Thyroid gland (tissue), 4 donors: ENCODE results near the gene GRB2.

Source experiments
- POLR2A ChIP-seq, 2 donors: fragments of 450-650 bp; IDR thresholded peaks; one replicate each; pipeline ENCODE4 v1.6.1; 2017; ENCODE audit warnings: antibody characterized with exemption in 2 of 2, mild to moderate bottlenecking in 2 of 2, moderate library complexity in 1 of 2
- TF ChIP-seq, protein P1 (sequence below), 6 experiments: fragments of 200-600 bp in 3 of 6; fragments of 450-650 bp in 3 of 6; sonication (generic) in 3 of 6; IDR thresholded peaks; one replicate each; pipeline ENCODE4 v1.5.1; 2016 to 2019; ENCODE audit warnings: antibody characterized with exemption in 6 of 6, mild to moderate bottlenecking in 2 of 6, inconsistent platforms in 1 of 6, moderate library complexity in 1 of 6

DNA sequence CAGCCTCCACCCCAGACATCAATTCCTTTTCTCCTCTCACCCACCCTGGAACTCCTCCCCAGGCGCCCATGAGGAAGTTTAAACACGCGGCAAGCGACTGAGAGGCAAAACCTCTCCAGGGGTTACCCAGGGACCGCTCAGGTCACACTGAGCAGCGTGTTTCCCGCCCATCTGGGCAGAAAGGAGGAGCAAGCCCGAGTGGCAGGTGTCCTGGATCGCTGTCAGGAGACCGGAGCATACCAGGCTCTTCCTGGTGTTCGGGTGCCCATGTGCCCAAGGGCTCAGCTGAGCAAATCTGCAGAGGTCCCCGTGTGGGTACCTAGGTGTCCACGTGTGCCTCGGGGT, 116.7 kb downstream of the GRB2 start:
- TF ChIP-seq, protein P1, sequence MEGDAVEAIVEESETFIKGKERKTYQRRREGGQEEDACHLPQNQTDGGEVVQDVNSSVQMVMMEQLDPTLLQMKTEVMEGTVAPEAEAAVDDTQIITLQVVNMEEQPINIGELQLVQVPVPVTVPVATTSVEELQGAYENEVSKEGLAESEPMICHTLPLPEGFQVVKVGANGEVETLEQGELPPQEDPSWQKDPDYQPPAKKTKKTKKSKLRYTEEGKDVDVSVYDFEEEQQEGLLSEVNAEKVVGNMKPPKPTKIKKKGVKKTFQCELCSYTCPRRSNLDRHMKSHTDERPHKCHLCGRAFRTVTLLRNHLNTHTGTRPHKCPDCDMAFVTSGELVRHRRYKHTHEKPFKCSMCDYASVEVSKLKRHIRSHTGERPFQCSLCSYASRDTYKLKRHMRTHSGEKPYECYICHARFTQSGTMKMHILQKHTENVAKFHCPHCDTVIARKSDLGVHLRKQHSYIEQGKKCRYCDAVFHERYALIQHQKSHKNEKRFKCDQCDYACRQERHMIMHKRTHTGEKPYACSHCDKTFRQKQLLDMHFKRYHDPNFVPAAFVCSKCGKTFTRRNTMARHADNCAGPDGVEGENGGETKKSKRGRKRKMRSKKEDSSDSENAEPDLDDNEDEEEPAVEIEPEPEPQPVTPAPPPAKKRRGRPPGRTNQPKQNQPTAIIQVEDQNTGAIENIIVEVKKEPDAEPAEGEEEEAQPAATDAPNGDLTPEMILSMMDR (IDR thresholded peaks at IDR 0.05), result no peak
- no peak for TF ChIP-seq POLR2A (IDR thresholded peaks at IDR 0.05)
